SW 1271 (cell line): ENCODE data around the gene FSTL4.

ENCODE experiments used
- DNase-seq, 2 experiments: peaks; one replicate each; lab custom pipeline; 2025; lab: John Stamatoyannopoulos, UW

The FSTL4 gene

DNA sequence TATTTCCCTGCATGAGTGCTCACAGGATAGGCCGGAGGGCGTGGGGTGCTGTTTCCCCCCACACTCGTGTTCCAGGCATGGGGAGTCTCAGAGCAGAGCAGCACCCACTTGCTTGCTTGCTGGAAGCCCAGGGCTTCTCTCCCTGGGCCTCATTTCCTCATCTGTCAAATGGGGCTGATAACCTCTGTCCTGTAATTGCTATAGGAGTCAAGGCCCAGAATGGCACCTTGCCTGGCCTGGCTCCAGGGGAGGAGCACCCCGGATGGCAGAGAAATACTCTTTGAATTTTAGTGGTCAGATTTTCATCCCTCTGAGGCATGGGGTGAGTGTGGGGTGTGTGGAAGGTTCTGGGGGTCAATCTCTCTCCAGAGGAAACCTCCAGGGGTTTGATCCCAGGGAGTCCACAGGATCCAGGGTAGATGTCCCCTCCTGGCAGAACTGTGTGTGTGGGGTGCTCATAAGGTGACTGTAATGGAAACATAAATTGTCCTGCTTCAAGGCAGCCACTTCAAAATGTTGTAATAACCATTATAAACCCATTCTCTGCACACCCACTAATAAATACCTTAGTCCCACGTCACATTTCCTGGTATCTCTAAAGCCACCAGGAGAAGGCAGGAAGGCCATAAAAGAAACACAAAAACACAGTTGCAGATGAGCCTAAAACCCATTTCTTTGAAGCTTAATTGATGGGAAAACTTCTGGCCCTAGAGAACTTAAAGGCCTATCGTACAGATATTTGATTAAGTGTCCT lies 272.2 kb downstream of the FSTL4 start:
- no peak for DNase-seq

DNA sequence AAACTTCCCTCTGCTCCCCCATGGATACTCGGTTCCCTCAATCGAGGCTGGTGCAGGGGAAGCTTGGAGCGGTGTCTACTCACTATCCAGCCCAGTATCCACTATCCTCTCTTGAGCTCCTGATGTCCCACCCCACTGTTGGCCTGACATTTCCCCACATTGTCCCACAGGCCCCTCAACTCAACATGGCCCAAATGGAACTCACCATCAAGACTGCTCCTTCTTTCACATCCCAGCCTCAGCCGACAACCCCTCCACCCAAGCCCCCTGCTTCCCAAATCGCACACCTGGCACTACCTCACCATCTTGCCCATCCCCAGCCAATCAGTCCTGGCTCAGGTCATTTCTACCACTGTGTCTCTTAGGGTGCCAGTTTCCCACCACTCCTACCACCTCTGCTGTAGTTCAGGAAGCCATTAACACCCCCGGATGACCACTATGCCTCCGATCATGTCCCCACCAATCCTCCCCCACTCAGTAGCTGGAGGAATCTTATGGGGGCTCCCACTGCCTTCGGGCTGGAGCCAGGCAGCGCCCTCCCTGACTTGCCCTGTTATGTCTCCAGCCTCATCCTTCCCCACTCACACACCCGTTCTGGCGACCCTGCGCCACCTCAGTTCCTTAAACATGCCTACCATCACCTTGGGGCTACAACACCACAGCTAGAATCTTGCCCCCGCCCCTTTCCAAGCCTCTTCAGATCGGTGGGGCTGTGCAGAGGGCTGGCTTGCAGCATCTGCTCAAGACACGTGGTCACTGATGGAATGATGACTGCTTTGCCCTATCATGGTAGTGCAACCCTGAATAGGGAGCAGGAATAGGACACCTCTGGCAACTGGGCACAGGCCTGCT lies 273.6 kb downstream of the FSTL4 start:
- no peak for DNase-seq

DNA sequence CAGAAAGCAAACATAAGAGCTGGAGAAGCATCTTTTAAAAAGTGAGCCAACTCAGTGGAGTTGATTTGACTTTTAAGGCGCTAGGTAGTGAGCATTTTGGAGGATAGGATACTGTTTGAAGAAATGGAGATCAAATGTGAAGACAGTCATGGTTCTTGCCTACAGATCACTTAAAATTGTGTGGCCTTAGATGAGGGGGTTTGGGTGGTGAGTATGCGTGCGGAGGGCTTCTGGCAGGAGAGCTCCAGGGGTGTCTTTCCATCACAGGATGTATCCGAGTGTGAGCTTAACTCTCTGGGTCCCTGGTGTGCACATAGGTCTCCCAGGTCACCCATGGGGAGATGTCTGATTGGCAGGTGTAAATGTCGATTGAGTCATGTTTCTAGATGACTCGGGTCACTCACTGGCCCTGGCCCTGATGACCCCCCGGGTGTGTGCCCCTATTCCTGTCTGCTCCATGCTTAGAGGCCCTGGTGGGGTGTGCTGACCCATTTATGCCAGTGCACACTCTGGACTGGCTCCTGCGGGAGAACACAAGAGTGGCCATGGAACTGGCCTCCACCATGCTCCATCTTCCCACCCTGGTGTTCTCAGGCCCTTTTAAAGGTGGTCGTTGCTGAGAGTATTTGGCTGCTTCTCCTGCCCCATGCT lies 274.4 kb downstream of the FSTL4 start:
- DNase-seq = no peak

DNA sequence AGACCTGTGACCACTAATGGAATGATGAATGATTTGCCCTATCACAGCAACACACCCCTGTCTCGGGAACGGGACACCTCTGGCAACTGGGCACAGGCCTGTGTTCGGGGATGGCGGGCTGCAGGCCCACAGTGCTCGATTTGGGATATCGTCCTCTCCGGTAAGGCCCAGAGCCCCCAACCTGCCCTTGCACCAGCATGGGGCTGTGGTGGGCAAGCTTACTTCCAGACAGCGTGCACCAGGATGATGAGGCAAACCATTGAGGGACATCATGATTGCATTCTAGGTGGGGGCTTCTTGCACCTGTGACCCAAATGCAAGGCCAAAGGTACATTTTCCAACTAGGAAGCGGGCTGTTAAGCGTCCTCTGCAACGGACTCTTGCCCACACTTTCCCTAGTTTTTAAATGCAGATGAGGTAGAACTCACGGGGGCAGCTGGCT lies 275.4 kb downstream of the FSTL4 start:
- DNase-seq = no peak

DNA sequence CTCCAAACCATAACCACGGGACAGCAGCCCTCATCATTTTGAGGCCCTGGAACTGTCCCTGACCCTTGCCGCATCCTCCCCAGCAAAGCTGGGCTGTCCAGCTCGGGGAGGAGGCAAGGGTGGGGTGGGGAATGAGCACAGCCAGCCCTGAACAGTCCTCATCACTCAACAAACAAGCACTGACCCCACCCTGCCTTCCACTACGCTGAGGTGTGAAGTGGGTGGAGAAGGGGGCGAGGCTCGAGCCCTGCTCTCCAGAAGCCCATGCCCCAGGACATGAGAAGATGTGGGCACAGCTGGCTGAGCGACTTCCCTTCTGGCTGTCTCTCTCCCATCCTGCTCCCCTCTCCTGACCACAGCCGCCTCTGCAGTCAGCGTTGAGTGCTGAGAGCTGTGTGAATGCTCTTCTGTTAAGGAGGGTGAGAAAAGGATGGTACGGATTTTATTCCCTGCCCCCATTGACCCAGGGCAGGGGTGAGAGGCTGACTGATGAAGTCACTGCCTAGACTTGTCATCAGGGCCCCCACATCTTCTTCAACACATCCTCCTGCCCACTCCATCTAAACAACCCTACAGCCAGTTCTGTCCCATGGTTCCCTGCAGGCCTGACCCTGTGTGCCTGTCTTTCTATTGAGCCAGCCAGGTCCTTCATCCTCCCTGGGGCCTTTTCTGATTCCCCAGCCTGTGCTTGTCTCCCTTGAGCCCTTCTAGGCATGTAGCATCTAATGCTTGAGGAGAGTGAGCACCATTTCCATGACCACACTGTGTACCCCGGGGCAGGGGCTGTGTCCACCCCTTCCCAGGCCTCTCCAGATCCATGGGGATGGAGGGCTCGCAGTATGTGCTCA lies 276.0 kb downstream of the FSTL4 start:
- no peak for DNase-seq

DNA sequence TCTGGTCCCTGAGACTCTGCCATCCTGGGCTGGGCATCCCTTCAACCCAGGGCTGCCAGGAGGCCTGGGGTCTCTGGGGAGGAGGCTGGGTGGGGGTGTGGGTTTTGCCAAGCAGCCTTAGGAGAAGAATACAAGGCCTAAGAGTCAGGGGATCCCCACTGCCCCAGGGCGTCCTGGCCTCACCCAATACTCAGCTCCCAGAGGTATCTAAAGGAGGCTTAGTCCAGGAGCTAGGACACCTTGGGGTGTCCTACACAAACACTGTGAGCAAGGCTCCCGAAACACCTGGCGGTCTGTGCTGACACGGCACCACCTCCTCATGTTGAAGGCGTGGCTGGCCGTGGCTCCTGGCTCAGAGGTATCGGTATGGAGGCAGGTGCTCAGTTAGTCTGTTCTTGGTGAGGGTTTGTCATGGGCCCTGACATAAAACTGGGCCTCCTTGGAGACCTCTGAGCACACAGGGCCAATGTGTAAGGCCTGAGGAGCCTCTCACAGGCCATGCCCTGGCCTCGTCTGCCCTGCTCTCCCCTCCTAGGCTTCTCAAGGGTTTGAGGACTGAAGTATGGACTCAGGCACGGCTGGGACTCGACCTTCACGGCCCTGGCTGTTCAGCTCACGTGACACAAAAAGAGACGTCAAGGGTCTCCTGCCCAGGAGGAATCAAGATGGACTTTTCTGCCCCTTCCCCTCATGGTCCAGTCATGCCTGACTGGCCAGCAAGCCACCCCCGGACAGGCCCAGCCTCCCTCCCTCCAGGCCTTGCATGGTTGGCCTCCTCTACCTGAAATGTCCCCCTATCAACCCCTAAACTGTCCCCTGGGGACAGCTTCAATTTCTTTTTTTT lies 277.3 kb downstream of the FSTL4 start:
- DNase-seq = no peak

DNA sequence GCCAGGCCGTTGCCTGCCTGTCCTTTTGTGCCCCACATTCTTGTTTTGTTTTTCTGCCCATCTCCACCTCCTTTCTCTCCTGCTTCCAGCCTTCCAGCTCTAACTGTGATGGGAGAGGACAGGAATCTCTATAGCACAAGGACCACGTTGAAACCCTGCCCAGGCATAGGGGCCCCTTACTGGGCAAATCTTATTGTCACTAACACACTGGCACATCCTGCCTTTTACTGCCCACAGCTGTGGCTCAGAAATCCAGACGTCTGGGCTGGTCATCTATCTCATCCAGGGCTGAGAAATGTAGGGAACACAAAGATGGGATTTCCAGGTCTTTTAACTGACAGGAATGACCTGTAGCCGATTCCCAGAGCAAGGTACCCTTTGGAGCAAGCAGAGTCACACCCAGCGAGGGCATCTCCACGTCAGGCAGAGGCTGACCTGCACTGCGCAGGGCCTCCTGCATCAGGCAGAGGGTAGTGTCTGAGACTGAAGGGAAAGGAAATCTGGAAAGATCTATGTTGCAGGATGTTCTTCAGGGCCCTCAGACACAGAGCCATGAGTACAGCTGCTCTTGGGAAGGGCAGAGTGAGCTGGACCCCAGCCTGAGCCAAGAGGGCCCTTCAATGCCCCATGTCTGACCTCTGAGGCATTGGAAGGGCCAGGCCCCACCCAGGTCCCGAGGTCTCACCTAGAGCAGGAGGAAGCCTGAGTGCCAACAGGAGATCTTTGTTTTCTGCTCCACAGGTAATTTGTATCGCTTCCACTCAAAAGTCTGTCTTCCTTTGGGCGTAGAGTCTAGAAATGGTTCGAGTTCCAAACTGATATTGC lies 278.8 kb downstream of the FSTL4 start:
- DNase-seq = no peak

DNA sequence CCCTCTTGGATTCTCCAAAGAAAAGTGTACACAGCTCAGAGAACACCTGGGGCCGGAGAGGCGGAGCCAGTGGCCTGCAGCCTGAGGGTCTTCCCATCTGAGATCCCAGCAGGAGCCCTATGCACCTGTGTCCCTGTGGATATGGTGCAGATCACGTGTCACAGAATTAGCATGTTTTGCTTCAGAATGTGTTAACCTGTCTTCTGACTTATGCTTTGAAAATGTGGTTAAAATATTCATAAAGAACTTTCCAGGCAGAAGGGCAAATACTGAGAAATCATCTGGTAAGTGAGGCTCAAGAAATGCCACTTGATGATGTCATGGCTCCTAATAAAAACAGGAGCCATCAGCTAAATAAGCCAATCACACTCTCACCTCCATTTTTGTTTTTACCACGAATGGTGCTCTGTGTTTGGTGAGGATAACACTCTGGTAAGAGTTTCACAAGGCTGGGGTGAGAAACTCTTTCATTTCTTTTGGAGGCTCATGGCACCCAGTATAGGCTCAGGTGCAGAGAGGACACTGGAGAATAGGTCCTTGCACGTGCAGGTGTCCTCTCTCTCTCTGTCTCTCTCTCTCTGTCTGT lies 279.8 kb downstream of the FSTL4 start:
- DNase-seq = no peak

DNA sequence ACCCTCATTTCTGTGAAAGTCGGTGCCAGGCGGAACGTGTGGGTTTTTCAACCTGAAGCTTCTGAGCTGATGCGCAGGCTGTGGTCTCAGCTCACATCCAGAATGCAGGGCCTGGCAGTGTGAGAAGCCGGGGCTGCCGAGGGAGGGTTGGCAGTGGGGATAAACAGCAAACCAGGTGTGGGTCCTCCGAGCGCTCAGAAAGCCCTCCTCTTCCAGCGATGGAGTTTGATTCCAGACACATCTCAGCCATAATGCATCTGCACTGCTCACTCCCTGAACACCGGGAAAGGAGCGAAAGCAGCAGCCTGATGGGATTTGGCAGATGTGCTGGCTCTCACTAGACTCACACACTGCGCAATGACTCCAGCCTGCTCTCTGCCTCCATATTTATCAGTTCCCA lies 280.4 kb downstream of the FSTL4 start:
- DNase-seq = no peak

DNA sequence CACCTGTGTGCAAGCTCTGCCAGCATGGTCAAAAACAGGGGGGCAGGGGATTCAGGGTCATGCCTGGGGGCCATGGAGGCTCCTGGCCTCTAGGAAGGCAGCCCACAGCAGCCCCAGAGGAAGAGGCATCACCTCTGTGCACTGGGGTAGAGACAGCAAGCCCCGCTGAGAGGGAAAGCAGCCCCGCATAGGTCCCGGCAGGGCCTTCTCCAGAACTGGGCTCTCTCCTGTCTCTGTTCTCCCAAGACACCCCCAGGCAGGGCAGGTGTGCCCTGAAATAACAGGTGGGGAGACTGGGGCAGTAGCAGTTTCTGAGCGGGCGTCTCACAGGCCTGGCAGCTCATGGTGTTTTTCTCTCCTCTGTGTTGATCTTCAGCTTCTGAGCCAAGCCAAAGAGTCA lies 281.4 kb downstream of the FSTL4 start:
- DNase-seq = no peak

DNA sequence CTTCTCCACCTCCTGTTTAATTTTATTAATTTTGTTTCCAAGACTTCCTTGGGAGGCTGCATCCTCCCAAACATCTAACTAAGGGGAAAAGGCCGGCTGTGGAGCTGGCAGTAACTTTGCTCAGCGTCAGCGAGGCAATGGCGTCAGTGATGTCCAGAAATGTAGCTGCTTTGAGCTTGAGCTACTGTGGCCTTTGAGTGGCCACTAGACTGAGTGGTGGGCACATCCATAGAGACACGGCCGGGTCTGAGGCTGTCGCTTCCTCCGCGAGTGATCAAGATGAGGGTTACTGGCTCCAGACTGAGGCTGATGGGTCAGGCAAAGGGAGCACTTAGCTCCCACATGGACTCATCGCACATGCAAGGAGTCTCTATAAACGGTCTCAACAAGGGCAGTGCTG lies 283.5 kb downstream of the FSTL4 start:
- DNase-seq = no peak

DNA sequence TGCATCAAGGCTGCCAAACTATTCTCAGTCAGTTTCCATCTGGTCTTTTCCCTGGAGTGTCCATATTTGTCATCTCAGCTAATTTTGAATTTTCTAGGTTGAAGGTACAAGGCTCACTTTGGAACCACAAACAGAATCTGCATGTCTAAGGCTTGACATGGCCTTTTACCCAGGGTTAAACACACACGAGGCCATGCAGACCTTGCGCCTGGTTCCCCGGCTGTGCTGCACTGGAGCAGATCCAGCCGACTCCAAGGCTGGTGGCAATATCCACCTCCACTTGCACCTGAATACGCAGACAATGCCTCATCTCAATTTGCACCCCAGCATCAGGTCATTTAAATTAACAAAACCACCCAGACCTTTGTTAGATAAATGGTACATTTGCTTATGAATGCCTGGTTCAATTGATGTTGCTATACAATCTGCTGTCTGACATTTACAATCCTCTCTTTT lies 284.4 kb downstream of the FSTL4 start:
- no peak for DNase-seq

DNA sequence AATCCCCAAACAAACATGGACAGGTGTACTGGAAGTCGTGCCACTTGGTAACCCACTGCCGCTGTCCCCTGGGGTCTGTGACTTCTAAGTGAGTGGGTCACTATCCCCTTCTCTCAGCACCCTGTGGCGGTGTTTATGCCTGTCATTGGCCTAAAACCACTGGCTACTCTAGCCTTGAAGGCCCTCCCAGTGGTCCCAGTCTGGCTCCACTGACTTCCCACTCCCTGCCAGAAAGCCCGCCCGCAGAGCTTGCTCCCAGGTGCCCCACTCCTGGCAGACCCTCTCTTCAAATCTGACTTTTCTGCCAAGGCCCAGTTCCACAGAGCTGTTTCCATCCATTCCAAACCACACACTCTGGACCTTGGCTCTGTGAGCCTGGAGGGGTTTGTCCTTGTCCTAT lies 286.0 kb downstream of the FSTL4 start:
- DNase-seq = no peak

DNA sequence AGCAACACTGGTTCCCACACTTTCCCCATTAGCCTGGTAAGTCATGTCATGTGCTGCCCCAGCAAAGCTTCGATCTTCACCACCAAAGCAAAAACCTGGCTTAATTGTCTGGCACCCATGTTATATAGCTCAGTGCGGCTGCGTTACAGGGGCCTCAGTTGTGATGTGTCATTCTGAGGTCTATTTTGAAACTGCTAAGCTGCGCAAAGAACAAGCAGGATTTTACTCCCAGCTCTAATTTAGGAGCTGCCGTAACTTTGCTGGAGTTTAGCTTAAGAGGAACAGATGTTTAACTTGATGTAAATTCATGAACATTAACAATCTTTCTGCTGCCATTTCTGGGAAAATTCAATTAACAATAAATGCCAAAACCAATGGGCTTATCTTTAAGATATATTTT lies 286.5 kb downstream of the FSTL4 start:
- no peak for DNase-seq

DNA sequence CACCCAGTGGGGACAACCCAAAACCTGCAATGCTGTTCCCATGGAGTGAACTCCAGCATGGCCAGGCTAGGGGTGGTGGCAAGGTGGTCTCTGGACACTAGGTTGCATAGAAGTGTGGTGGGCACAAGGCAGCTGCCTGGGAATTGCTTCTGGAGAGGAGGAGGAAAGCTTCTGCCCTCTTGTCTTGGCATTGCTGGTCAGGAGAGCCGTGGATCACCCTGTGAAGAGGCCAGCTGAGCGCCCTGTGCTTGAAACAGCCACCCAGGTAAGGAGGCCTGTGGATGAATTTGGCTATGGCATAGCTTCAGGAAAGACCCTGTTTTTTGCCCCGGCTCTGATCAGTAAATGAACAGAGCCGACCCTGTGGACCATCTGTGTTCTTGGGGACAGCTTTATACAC lies 287.4 kb downstream of the FSTL4 start:
- DNase-seq = no peak

DNA sequence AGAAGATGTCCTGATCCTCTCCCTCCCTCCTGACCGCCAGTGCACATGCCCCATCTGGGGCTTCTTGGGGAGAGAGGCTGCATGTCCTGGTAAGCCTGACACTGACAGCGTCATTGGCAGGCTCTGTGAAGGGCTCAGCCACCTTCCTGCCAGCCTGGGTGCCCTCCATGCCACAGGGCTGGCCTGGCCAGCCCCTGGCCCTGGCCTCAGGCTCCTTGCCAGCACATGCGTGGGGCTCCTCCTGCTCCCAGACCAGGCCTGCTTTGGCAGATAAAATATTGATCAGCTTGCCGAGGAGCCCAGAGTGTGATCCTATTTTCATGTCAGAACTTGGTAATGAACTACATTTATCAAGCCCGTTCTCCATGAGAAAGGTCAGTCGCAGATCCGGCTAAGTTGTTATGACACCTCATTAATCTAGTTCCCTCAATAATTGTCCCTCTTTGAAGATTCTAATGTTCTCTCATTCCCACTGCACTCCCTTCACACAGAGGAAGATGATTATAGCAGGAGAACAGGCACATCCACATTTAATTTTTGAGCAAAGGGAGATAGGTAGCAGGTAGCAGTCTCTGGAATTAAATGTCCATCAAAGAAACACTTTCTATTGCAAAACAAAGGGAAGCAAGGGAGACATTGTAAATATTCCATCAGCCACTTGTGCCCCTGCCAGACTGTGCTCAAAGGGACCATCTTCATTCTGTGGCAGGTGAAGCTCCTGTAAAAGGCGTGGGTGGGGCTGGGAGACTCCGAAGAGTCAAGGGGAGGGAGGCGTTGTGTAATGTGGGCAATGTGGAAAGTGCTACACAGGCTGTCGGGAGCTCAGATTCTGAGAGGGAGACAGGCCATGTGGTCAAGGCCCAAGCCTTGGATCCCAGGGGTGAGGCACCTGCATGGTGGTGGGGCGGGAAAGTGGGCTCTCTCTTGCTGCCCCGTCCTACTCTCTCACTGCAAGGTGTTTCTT lies 288.6 kb downstream of the FSTL4 start:
- no peak for DNase-seq

DNA sequence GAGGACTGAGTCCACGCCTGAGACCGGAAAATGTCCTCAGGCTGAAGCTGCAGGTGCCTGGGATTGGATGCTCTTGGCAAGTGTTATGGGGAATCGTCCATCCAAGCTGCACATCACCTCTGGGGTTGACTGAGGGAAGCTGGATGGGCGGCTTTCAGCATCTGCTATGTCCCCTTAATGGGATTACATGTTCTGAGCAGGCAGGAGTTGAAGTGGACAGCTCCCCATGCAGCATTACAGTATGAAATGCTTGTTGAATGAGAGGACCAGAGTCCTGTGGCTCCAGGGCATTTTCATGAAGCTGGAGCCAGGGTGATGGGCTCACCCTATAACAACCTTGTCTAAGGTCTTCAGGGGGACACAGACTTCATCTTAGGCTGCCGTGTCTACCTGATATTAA lies 289.6 kb downstream of the FSTL4 start:
- no peak for DNase-seq

DNA sequence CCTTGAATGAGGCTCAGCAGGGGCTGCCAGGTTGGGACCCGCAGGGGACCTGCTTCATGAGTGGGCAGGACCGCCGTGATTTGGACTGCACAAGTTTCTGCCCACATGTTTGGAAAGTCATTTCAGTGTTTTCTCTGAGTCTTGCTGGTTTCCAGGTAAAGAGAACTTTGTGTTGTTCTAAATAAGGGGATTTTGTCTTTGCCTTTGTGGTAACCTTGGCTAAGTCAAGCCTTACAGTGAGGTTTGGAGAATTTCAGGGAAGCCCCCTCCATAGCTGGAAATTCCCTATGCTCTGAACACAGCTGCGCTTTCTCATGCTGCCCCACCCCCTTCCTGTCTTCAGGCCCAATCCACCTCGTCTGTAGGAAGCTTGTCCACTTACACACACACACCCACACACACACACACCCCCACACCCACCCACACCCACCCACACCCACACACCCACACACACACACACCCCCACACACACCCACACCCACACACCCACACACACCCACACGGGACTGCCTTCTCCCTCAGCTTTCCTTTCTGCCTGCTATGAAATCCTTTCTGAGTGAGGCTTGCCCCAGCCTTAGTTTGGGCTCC lies 290.4 kb downstream of the FSTL4 start:
- DNase-seq = no peak
